Measurements from ENCODE around the gene CAMK1D.

Gene CAMK1D

GRCh38 chr10:12743941-12744340, 394.6 kb downstream of the CAMK1D start:
- TF ChIP-seq, protein P1, sequence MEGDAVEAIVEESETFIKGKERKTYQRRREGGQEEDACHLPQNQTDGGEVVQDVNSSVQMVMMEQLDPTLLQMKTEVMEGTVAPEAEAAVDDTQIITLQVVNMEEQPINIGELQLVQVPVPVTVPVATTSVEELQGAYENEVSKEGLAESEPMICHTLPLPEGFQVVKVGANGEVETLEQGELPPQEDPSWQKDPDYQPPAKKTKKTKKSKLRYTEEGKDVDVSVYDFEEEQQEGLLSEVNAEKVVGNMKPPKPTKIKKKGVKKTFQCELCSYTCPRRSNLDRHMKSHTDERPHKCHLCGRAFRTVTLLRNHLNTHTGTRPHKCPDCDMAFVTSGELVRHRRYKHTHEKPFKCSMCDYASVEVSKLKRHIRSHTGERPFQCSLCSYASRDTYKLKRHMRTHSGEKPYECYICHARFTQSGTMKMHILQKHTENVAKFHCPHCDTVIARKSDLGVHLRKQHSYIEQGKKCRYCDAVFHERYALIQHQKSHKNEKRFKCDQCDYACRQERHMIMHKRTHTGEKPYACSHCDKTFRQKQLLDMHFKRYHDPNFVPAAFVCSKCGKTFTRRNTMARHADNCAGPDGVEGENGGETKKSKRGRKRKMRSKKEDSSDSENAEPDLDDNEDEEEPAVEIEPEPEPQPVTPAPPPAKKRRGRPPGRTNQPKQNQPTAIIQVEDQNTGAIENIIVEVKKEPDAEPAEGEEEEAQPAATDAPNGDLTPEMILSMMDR (IDR thresholded peaks at IDR 0.05; ENCODE audit: low read depth, low read length) = no peak
- no peak for DNase-seq (ENCODE audit: low read depth in 2 of 2)
- no peak overlapping the region for H3K4me3 ChIP-seq (replicated peaks in 1 of 2; ENCODE audit: low read depth in 2 of 2, low read length in 2 of 2)

DNA sequence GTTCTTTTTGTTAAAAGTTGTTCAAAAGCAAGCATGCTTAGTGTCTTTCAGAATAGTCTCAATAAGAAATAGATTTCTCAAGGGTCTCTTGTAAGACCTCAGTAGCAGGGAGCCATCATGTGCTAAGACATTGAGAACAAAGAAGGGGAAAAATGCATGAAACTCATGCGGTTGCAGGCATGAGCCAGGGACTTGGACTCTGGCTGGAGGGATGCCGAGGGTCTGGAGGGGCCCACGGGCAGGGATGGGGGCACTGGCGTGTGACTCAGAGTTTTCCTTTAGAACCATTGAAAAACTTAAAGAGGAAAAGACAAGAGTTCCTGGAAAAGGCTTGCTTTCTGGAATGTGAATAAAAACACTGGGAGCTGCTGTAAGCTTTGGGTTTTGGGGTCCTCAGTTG, 398.8 kb downstream of the CAMK1D start:
- TF ChIP-seq, protein P1 (IDR thresholded peaks at IDR 0.05; ENCODE audit: low read depth, low read length) = no peak
- H3K4me3 ChIP-seq (replicated peaks in 1 of 2; ENCODE audit: low read depth in 2 of 2, low read length in 2 of 2) = no peak overlapping the region
- DNase-seq (ENCODE audit: low read depth in 2 of 2) = no peak

GRCh38 chr10:12749760-12750478, 400.6 kb downstream of the CAMK1D start:
- DNase-seq (ENCODE audit: low read depth in 2 of 2) = no peak
- no peak overlapping the region for H3K4me3 ChIP-seq (replicated peaks in 1 of 2; ENCODE audit: low read depth in 2 of 2, low read length in 2 of 2)
- TF ChIP-seq, protein P1 (IDR thresholded peaks at IDR 0.05; ENCODE audit: low read depth, low read length) = no peak

DNA sequence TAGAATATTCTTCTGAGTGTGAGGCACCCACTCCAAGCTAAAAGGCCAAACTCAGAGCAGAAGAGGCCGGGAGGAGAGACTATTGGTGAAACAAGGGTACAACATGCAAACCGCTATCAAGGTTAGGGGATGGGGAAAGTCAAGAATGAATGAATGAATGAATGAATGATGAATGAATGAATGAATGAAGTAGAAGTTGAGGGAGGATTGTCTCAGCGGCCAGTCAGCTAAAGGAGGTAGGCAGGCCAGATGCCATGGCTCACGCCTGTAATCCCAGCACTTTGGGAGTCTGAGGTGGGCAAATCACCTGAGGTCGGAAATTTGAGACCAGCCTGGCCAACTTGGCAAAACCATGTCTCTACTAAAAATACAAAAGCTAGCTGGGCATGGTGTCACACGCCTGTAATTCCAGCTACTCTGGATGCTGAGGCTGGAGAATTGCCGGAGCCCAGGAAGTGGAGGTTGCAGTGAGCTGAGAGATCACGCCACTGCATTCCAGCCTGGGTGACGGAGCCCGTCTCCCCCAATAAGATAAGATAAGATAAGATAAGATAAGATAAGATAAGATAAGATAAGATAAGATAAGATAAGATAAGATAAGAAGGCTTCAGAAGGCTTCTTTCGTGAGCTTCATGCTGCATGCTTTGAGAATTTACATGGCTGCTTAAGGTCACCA, 401.3 kb downstream of the CAMK1D start:
- no peak for DNase-seq (ENCODE audit: low read depth in 2 of 2)
- TF ChIP-seq, protein P1 (IDR thresholded peaks at IDR 0.05; ENCODE audit: low read depth, low read length) = no peak
- no peak overlapping the region for H3K4me3 ChIP-seq (replicated peaks in 1 of 2; ENCODE audit: low read depth in 2 of 2, low read length in 2 of 2)

- TF ChIP-seq, protein P1 (IDR thresholded peaks at IDR 0.05; ENCODE audit: low read depth, low read length) = no peak
- no peak overlapping the region for H3K4me3 ChIP-seq (replicated peaks in 1 of 2; ENCODE audit: low read depth in 2 of 2, low read length in 2 of 2)
- DNase-seq (ENCODE audit: low read depth in 2 of 2) = no peak
These were observed 405.7 kb downstream of the CAMK1D start for GRCh38 chr10:12755075-12755474.

DNA sequence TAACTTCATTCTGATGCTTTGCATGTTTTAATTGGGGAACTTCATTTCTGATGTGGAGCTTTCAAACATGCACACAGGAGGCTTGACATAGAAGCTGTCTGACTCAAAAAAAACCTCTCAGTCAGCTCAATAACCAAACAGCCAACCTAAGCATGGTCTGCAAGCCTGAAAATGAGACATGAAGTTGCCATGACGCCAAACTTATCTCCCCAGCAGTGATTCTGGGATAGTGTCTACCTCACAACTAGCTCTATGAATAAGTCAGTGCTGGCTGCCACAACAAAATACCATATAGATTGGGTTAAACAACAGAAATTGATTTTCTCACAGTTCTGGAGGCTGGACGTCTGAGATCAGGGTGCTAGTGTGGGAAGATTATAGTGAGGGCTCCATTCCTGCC, 408.0 kb downstream of the CAMK1D start:
- DNase-seq (ENCODE audit: low read depth in 2 of 2) = no peak
- no peak overlapping the region for H3K4me3 ChIP-seq (replicated peaks in 1 of 2; ENCODE audit: low read depth in 2 of 2, low read length in 2 of 2)
- TF ChIP-seq, protein P1 (IDR thresholded peaks at IDR 0.05; ENCODE audit: low read depth, low read length) = no peak
